WTC11 (cell line): ENCODE data around the gene ADAMTS2. TPM values are rescaled to one million over a fixed set of nuclear protein-coding genes. Genes with fewer than 3 reads are reported as not detected.

Source experiments
- CREB1 ChIP-seq: sonication (generic); formaldehyde crosslinking; IDR thresholded peaks from 2 replicates; pipeline ENCODE4 v1.8.0; 2023; ENCODE audit warnings: mild to moderate bottlenecking, missing genetic modification reagents
- E2F1 ChIP-seq: sonication (generic); formaldehyde crosslinking; IDR thresholded peaks from 2 replicates; pipeline ENCODE4 v1.8.0; 2022; ENCODE audit warnings: mild to moderate bottlenecking, missing genetic modification reagents
- FOXJ3 ChIP-seq: sonication (generic); formaldehyde crosslinking; IDR thresholded peaks from 2 replicates; pipeline ENCODE4 v1.9.0; 2021; ENCODE audit warnings: missing genetic modification reagents, mild to moderate bottlenecking, borderline replicate concordance
- HMGA2 ChIP-seq: fragments of 250-450 bp; sonication (Bioruptor Pico); IDR thresholded peaks from 2 replicates; pipeline ENCODE4 v1.4.0; 2021; ENCODE audit warnings: mild to moderate bottlenecking, moderate library complexity
- TP53 ChIP-seq: sonication (generic); formaldehyde crosslinking; IDR thresholded peaks from 2 replicates; pipeline ENCODE4 v1.8.1; 2023; ENCODE audit warnings: mild to moderate bottlenecking, missing genetic modification reagents
- ZBTB21 ChIP-seq: sonication (generic); formaldehyde crosslinking; IDR thresholded peaks from 2 replicates; pipeline ENCODE4 v1.8.1; 2023; ENCODE audit warnings: mild to moderate bottlenecking, missing genetic modification reagents, borderline replicate concordance
- ZNF138 ChIP-seq: sonication (generic); formaldehyde crosslinking; conservative IDR thresholded peaks from 2 replicates; pipeline ENCODE4 v1.8.1; 2022; ENCODE audit warnings: mild to moderate bottlenecking, moderate library complexity, missing genetic modification reagents
- ZNF512 ChIP-seq: sonication (generic); formaldehyde crosslinking; IDR thresholded peaks from 2 replicates; pipeline ENCODE4 v1.8.1; 2022; ENCODE audit warnings: missing genetic modification reagents, borderline replicate concordance
- ZNF671 ChIP-seq: fragments of 250-450 bp; sonication (Bioruptor Pico); IDR thresholded peaks from 2 replicates; pipeline ENCODE4 v1.8.0; 2021; ENCODE audit warnings: mild to moderate bottlenecking
- total RNA-seq: library from RNA; stranded (reverse); gene quantifications from 3 replicates; pipeline ENCODE4 v1.2.3, GENCODE V29; 2021
- TF ChIP-seq, protein P1 (sequence below): sonication (generic); formaldehyde crosslinking; IDR thresholded peaks from 2 replicates; pipeline ENCODE4 v1.8.0; 2023; ENCODE audit warnings: missing genetic modification reagents, mild to moderate bottlenecking, borderline replicate concordance
- TF ChIP-seq, protein P2 (sequence below): sonication (generic); formaldehyde crosslinking; IDR thresholded peaks from 2 replicates; pipeline ENCODE4 v1.8.0; 2022; ENCODE audit warnings: mild to moderate bottlenecking, missing genetic modification reagents
- TF ChIP-seq, protein P3 (sequence below): sonication (generic); formaldehyde crosslinking; IDR thresholded peaks from 2 replicates; pipeline ENCODE4 v1.8.1; 2023; ENCODE audit warnings: mild to moderate bottlenecking, missing genetic modification reagents, moderate library complexity
- TF ChIP-seq, protein P4 (sequence below): sonication (generic); formaldehyde crosslinking; IDR thresholded peaks from 2 replicates; pipeline ENCODE4 v1.8.0; 2022; ENCODE audit warnings: missing genetic modification reagents

ADAMTS2 gene
- total RNA-seq, 1 experiment from 2014 or later, result 11.2 TPM

- TF ChIP-seq, protein P1, sequence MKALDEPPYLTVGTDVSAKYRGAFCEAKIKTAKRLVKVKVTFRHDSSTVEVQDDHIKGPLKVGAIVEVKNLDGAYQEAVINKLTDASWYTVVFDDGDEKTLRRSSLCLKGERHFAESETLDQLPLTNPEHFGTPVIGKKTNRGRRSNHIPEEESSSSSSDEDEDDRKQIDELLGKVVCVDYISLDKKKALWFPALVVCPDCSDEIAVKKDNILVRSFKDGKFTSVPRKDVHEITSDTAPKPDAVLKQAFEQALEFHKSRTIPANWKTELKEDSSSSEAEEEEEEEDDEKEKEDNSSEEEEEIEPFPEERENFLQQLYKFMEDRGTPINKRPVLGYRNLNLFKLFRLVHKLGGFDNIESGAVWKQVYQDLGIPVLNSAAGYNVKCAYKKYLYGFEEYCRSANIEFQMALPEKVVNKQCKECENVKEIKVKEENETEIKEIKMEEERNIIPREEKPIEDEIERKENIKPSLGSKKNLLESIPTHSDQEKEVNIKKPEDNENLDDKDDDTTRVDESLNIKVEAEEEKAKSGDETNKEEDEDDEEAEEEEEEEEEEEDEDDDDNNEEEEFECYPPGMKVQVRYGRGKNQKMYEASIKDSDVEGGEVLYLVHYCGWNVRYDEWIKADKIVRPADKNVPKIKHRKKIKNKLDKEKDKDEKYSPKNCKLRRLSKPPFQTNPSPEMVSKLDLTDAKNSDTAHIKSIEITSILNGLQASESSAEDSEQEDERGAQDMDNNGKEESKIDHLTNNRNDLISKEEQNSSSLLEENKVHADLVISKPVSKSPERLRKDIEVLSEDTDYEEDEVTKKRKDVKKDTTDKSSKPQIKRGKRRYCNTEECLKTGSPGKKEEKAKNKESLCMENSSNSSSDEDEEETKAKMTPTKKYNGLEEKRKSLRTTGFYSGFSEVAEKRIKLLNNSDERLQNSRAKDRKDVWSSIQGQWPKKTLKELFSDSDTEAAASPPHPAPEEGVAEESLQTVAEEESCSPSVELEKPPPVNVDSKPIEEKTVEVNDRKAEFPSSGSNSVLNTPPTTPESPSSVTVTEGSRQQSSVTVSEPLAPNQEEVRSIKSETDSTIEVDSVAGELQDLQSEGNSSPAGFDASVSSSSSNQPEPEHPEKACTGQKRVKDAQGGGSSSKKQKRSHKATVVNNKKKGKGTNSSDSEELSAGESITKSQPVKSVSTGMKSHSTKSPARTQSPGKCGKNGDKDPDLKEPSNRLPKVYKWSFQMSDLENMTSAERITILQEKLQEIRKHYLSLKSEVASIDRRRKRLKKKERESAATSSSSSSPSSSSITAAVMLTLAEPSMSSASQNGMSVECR (CRISPR knock-in tag), result peak; percentile 84
- TF ChIP-seq FOXJ3 (CRISPR knock-in tag), result no peak
- peak; percentile 78; the same call in 1 of the 2 replicates for TF ChIP-seq TP53
- TF ChIP-seq, protein P2, sequence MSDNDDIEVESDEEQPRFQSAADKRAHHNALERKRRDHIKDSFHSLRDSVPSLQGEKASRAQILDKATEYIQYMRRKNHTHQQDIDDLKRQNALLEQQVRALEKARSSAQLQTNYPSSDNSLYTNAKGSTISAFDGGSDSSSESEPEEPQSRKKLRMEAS (CRISPR knock-in tag), result peak; percentile 92
- TF ChIP-seq ZNF671 (CRISPR knock-in tag), result no peak
- TF ChIP-seq, protein P3, sequence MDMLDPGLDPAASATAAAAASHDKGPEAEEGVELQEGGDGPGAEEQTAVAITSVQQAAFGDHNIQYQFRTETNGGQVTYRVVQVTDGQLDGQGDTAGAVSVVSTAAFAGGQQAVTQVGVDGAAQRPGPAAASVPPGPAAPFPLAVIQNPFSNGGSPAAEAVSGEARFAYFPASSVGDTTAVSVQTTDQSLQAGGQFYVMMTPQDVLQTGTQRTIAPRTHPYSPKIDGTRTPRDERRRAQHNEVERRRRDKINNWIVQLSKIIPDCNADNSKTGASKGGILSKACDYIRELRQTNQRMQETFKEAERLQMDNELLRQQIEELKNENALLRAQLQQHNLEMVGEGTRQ (CRISPR knock-in tag), result peak; percentile 82
- TF ChIP-seq CREB1 (CRISPR knock-in tag), result no peak
- TF ChIP-seq, protein P4, sequence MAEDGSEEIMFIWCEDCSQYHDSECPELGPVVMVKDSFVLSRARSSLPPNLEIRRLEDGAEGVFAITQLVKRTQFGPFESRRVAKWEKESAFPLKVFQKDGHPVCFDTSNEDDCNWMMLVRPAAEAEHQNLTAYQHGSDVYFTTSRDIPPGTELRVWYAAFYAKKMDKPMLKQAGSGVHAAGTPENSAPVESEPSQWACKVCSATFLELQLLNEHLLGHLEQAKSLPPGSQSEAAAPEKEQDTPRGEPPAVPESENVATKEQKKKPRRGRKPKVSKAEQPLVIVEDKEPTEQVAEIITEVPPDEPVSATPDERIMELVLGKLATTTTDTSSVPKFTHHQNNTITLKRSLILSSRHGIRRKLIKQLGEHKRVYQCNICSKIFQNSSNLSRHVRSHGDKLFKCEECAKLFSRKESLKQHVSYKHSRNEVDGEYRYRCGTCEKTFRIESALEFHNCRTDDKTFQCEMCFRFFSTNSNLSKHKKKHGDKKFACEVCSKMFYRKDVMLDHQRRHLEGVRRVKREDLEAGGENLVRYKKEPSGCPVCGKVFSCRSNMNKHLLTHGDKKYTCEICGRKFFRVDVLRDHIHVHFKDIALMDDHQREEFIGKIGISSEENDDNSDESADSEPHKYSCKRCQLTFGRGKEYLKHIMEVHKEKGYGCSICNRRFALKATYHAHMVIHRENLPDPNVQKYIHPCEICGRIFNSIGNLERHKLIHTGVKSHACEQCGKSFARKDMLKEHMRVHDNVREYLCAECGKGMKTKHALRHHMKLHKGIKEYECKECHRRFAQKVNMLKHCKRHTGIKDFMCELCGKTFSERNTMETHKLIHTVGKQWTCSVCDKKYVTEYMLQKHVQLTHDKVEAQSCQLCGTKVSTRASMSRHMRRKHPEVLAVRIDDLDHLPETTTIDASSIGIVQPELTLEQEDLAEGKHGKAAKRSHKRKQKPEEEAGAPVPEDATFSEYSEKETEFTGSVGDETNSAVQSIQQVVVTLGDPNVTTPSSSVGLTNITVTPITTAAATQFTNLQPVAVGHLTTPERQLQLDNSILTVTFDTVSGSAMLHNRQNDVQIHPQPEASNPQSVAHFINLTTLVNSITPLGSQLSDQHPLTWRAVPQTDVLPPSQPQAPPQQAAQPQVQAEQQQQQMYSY (CRISPR knock-in tag), result no peak
- no peak for TF ChIP-seq HMGA2
- TF ChIP-seq E2F1, result no peak
- no peak for TF ChIP-seq ZNF512 (CRISPR knock-in tag)
- TF ChIP-seq ZNF138 (CRISPR knock-in tag), result no peak
- peak; percentile 29 for TF ChIP-seq ZBTB21 (CRISPR knock-in tag)
Measured at GRCh38 chr5:179343719-179344430, 1.4 kb downstream of the ADAMTS2 start (continued).
